Astrocyte (in vitro differentiated cells and primary cell): ENCODE data around the gene ABHD4. TPM values are rescaled to one million over a fixed set of nuclear protein-coding genes. Genes with fewer than 3 reads are reported as not detected.

Source experiments
- DNase-seq: peaks from one replicate; pipeline ENCODE4 v3.0.0-alpha.2; 2010; ENCODE audit warnings: low read depth
- FAIRE-seq: peaks from 2 replicates; lab custom pipeline; 2011; peaks lifted over from hg19 to GRCh38; lab: Jason Lieb, UNC
- H2AFZ ChIP-seq: 2 replicates; pipeline ENCODE4 v1.6.0; 2012; ENCODE audit warnings: low read depth, low read length, inconsistent platforms
- H3K27ac ChIP-seq: 2 replicates; pipeline ENCODE4 v1.5.1; 2011; ENCODE audit warnings: low read depth, low read length, inconsistent platforms
- H3K27me3 ChIP-seq: 2 replicates; pipeline ENCODE4 v1.6.0; 2011; ENCODE audit warnings: low read length, inconsistent platforms; ENCODE audit not compliant: insufficient read depth
- H3K36me3 ChIP-seq: 2 replicates; pipeline ENCODE4 v1.5.1; 2011; ENCODE audit warnings: low read length, inconsistent platforms; ENCODE audit not compliant: insufficient read depth
- H3K4me1 ChIP-seq: 2 replicates; pipeline ENCODE4 v1.5.1; 2011; ENCODE audit warnings: low read length, inconsistent platforms; ENCODE audit not compliant: insufficient read depth
- H3K4me2 ChIP-seq: 2 replicates; pipeline ENCODE4 v1.6.0; 2012; ENCODE audit warnings: low read length, inconsistent platforms
- H3K4me3 ChIP-seq: 2 replicates; pipeline ENCODE4 v1.5.1; 2011; ENCODE audit warnings: low read depth, mild to moderate bottlenecking, low read length, inconsistent platforms; ENCODE audit not compliant: insufficient read depth
- H3K79me2 ChIP-seq: 2 replicates; pipeline ENCODE4 v1.6.0; 2012; ENCODE audit warnings: mild to moderate bottlenecking, low read length, inconsistent platforms; ENCODE audit not compliant: insufficient read depth
- H3K9ac ChIP-seq: 2 replicates; pipeline ENCODE4 v1.6.0; 2012; ENCODE audit warnings: mild to moderate bottlenecking, low read length, inconsistent platforms
- H3K9me3 ChIP-seq: 2 replicates; pipeline ENCODE4 v1.5.1; 2012; ENCODE audit warnings: low read depth, mild to moderate bottlenecking, low read length, inconsistent platforms; ENCODE audit not compliant: insufficient read depth
- H4K20me1 ChIP-seq: 2 replicates; pipeline ENCODE4 v1.6.0; 2012; ENCODE audit warnings: low read length, inconsistent platforms; ENCODE audit not compliant: insufficient read depth
- H3K27ac Mint-ChIP-seq: one replicate; pipeline ENCODE4 v1.8.0; 2021; ENCODE audit warnings: mild to moderate bottlenecking, mixed read lengths; ENCODE audit not compliant: unreplicated experiment
- H3K27me3 Mint-ChIP-seq: one replicate; pipeline ENCODE4 v1.8.0; 2021; ENCODE audit warnings: low read depth, mixed read lengths; ENCODE audit not compliant: unreplicated experiment
- H3K36me3 Mint-ChIP-seq: one replicate; pipeline ENCODE4 v1.8.0; 2021; ENCODE audit warnings: low read depth, mixed read lengths; ENCODE audit not compliant: unreplicated experiment
- H3K4me1 Mint-ChIP-seq: one replicate; pipeline ENCODE4 v1.8.0; 2021; ENCODE audit warnings: low read depth, mixed read lengths; ENCODE audit not compliant: unreplicated experiment
- H3K4me3 Mint-ChIP-seq: one replicate; pipeline ENCODE4 v1.8.0; 2021; ENCODE audit warnings: mild to moderate bottlenecking, moderate library complexity, mixed read lengths; ENCODE audit not compliant: unreplicated experiment
- H3K9me3 Mint-ChIP-seq: one replicate; pipeline ENCODE4 v1.8.0; 2021; ENCODE audit warnings: mild to moderate bottlenecking, mixed read lengths; ENCODE audit not compliant: unreplicated experiment
- CTCF ChIP-seq: IDR thresholded peaks from 2 replicates; pipeline ENCODE4 v1.5.1; 2011; ENCODE audit warnings: low read depth, mild to moderate bottlenecking, inconsistent platforms, low read length, moderate library complexity; ENCODE audit not compliant: insufficient read depth
- EZH2 ChIP-seq: IDR thresholded peaks from 2 replicates; pipeline ENCODE4 v1.6.1; 2012; ENCODE audit warnings: mild to moderate bottlenecking, low read length, inconsistent platforms; ENCODE audit not compliant: insufficient read depth
- total RNA-seq: library from RNA; stranded (reverse); gene quantifications from 2 replicates; pipeline ENCODE4 v1.2.1, GENCODE V29; 2021

ABHD4 gene
- total RNA-seq, 1 donor from 2014 or later, result 52.4 TPM

DNA sequence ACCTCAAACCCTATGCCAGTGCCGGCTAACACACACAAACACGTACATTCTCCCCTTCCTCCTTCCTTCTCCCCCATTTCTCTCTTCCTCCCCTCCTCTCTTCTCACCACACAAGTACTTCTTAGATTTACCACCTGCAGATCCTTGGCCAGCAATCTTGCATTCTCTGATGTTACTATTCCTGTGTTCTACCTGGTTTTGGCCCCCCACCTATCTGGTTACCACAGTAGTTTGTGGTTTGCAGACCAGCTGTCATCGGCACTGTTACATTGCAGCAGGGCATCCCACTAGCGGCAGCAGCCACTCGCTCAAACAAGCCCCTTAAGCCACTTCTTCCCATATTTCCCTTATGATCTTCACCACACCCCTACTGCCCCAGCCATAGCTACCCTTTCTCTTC, 3.9 kb downstream of the ABHD4 start:
- Histone ChIP-seq H3K4me1 (peaks cover 28% of the 10 kb centered on the region), H3K79me2 (no peaks in the 10 kb centered on the region), H3K9me3 (no peaks in the 10 kb centered on the region), H2AFZ (no peak overlapping the region), H4K20me1 (no peaks in the 10 kb centered on the region), H3K27ac (no peak overlapping the region), H3K36me3 (peaks cover 5% of the 10 kb centered on the region), H3K4me2 (no peak overlapping the region), H3K9ac (no peak overlapping the region), H3K4me3 (no peak overlapping the region), H3K27me3 (no peaks in the 10 kb centered on the region)
- DNase-seq, result no peak
- TF ChIP-seq CTCF (no peak), EZH2 (no peak)
- Mint-ChIP-seq H3K4me3 (no peak overlapping the region), H3K27me3 (no peaks in the 10 kb centered on the region), H3K9me3 (peaks cover 2% of the 10 kb centered on the region), H3K36me3 (peaks cover 27% of the 10 kb centered on the region), H3K4me1 (peaks cover 44% of the 10 kb centered on the region), H3K27ac (peak overlapping the region; percentile 90)
- no peak for FAIRE-seq

DNA sequence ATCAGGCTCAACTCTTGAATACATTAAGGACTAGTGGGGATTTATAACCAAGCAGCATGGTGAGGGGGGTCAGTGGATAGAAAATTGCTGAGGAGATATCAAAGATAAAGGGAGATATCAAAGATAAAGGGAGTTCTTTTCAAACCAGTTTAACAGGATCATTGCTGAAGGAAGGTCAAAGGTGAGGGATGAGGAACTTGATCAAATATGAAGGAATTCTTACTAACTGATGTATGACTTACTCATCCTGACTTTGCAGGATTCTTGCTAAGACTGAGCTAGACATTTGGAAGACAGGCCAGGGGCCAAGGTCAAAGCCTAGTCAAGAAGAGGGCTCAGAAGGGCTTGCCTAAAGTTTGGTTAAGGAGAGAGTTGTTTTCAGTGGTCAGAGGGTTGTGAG, 4.8 kb downstream of the ABHD4 start:
- Histone ChIP-seq H3K4me1 (peaks cover 28% of the 10 kb centered on the region), H3K27ac (peak overlapping the region; percentile 39), H3K27me3 (no peaks in the 10 kb centered on the region), H3K9ac (no peak overlapping the region), H3K4me3 (no peak overlapping the region), H3K4me2 (peak overlapping the region; percentile 21), H3K36me3 (peaks cover 10% of the 10 kb centered on the region), H4K20me1 (no peaks in the 10 kb centered on the region), H3K79me2 (no peaks in the 10 kb centered on the region), H2AFZ (no peak overlapping the region), H3K9me3 (no peaks in the 10 kb centered on the region)
- DNase-seq (no peak), FAIRE-seq (no peak)
- Mint-ChIP-seq H3K27me3 (no peaks in the 10 kb centered on the region), H3K4me3 (peak overlapping the region; percentile 71), H3K36me3 (peaks cover 30% of the 10 kb centered on the region), H3K27ac (peak overlapping the region; percentile 90), H3K9me3 (peaks cover 2% of the 10 kb centered on the region), H3K4me1 (peaks cover 53% of the 10 kb centered on the region)
- no peak for TF ChIP-seq EZH2
- TF ChIP-seq CTCF, result no peak

DNA sequence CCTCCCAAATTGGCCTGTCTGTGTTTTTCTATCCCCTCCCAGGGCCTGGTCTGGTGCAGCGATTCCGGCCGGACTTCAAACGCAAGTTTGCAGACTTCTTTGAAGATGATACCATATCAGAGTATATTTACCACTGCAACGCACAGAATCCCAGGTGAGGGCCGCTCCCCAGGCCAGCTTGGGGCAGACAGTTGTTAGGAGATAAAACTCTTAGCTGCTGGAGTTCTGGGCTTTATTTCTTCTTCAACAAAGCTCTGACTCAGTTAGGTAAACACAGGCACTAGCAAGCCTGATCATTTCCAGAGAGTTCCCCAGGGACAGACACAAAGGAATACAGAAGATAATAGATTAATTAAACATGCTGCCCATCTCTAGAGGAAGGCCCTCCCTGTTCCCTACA, 8.3 kb downstream of the ABHD4 start:
- FAIRE-seq, result no peak

More for the DNA sequence above, 8.3 kb downstream of the ABHD4 start:
- Mint-ChIP-seq H3K9me3 (peaks cover 2% of the 10 kb centered on the region), H3K4me1 (peaks cover 36% of the 10 kb centered on the region), H3K27me3 (no peaks in the 10 kb centered on the region), H3K36me3 (peaks cover 40% of the 10 kb centered on the region), H3K4me3 (no peak overlapping the region), H3K27ac (no peak overlapping the region)
- H3K9me3 ChIP-seq, result no peaks in the 10 kb centered on the region
- H3K36me3 ChIP-seq, result peaks cover 19% of the 10 kb centered on the region
- H3K9ac ChIP-seq, result peak overlapping the region; percentile 10
- DNase-seq, result no peak
- H2AFZ ChIP-seq, result no peak overlapping the region
- no peaks in the 10 kb centered on the region for H4K20me1 ChIP-seq
- H3K4me1 ChIP-seq, result peaks cover 17% of the 10 kb centered on the region
- TF ChIP-seq CTCF (no peak), EZH2 (no peak)
- no peak overlapping the region for H3K27ac ChIP-seq
- H3K27me3 ChIP-seq, result no peaks in the 10 kb centered on the region
- no peak overlapping the region for H3K4me2 ChIP-seq
- no peaks in the 10 kb centered on the region for H3K79me2 ChIP-seq
- H3K4me3 ChIP-seq, result no peak overlapping the region
